Mammary epithelial cell (primary cell): Measurements from ENCODE around the gene KCNMB2.

Source experiments
- EZH2 ChIP-seq: IDR thresholded peaks from 2 replicates; pipeline ENCODE4 v1.6.1; 2012; ENCODE audit warnings: low read length, inconsistent platforms, borderline replicate concordance
- TF ChIP-seq, protein P1 (sequence below), 2 donors: IDR thresholded peaks in 1 of 2; conservative IDR thresholded peaks in 1 of 2; 2 replicates each; pipeline ENCODE4 v1.5.1; 2011 to 2012; ENCODE audit warnings: inconsistent platforms in 2 of 2, low read length in 2 of 2, mild to moderate bottlenecking in 2 of 2, control low read depth in 1 of 2, low read depth in 1 of 2; ENCODE audit not compliant: insufficient read depth in 1 of 2; ENCODE audit errors: extremely low read depth in 1 of 2

DNA sequence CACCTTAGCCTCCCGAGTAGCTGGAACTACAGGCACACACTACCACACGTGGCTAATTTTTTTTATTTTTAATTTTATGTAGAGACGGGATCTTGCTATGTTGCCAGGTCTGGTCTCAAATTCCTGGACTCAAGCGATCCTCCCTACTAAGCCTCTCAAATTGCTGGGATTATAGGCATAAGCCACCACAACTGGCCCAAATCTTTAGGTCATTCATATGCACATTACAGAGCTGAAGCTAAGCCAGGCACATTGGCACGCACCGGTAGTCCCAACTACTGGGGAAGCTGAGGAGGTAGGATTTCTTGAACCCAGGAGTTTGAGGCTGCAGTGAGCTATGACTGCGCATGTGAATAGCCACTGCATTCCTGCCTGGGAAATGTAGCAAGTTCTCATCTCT is 269.5 kb downstream of the KCNMB2 start:
- TF ChIP-seq, protein P1, sequence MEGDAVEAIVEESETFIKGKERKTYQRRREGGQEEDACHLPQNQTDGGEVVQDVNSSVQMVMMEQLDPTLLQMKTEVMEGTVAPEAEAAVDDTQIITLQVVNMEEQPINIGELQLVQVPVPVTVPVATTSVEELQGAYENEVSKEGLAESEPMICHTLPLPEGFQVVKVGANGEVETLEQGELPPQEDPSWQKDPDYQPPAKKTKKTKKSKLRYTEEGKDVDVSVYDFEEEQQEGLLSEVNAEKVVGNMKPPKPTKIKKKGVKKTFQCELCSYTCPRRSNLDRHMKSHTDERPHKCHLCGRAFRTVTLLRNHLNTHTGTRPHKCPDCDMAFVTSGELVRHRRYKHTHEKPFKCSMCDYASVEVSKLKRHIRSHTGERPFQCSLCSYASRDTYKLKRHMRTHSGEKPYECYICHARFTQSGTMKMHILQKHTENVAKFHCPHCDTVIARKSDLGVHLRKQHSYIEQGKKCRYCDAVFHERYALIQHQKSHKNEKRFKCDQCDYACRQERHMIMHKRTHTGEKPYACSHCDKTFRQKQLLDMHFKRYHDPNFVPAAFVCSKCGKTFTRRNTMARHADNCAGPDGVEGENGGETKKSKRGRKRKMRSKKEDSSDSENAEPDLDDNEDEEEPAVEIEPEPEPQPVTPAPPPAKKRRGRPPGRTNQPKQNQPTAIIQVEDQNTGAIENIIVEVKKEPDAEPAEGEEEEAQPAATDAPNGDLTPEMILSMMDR (conservative IDR thresholded peaks at IDR 0.05 in 1 of 2, IDR thresholded peaks at IDR 0.05 in 1 of 2; ENCODE audit: extremely low read depth in 1 of 2, insufficient read depth in 1 of 2, low read depth in 1 of 2, low read length in 2 of 2), result no peak
- no peak for TF ChIP-seq EZH2
